Dendritic cell treated with granulocyte-macrophage colony-stimulating factor and Interleukin-4, amounts not matched to agents 40 ng/mL and 50 ng/mL, for 4 days (primary cell): Measurements from ENCODE around the gene FIGLA.

Experiments
- H3K27ac Mint-ChIP-seq: one replicate; pipeline ENCODE4 v1.8.0; 2022; ENCODE audit warnings: mild to moderate bottlenecking, mixed read lengths
- H3K27me3 Mint-ChIP-seq: one replicate; pipeline ENCODE4 v1.8.0; 2022; ENCODE audit warnings: mild to moderate bottlenecking, mixed read lengths
- H3K36me3 Mint-ChIP-seq: one replicate; pipeline ENCODE4 v1.8.0; 2022; ENCODE audit warnings: low read depth, mixed read lengths
- H3K4me1 Mint-ChIP-seq: one replicate; pipeline ENCODE4 v1.8.0; 2022; ENCODE audit warnings: low read depth, mixed read lengths
- H3K4me3 Mint-ChIP-seq: one replicate; pipeline ENCODE4 v1.8.0; 2022; ENCODE audit warnings: mild to moderate bottlenecking, moderate library complexity, mixed read lengths
- H3K9me3 Mint-ChIP-seq: one replicate; pipeline ENCODE4 v1.8.0; 2022; ENCODE audit warnings: mixed read lengths
- intact Hi-C: fragments of 100-400 bp; cut with micrococcal nuclease; formaldehyde crosslinking; loops from one replicate; pipeline ENCODE4 v1.15.0; 2022

FIGLA gene

DNA sequence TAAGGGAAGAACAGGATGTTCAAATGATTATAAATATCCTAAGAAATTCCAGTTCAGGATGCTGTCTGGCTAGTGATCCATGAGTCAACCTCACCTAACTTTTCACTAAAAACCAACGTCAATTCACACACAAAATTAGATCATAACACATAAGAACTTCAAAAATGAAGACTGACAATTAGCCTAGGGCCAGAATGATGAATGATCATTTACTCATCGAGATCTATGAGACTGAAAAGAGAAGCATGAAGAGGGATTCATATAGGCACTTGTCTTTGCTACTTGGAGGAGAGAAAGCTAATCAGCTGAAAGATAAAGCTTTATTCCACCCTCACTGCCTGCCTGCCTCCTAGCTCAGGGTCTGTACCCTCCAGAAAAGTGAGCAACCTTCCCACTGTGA lies 52.3 kb downstream of the FIGLA start:
- peaks cover 27% of the 10 kb centered on the region for H3K27me3 Mint-ChIP-seq
- no peak overlapping the region for H3K4me3 Mint-ChIP-seq
- H3K36me3 Mint-ChIP-seq: no peaks in the 10 kb centered on the region
- intact Hi-C loops: no loop called here
- no peaks in the 10 kb centered on the region for H3K9me3 Mint-ChIP-seq
- no peak overlapping the region for H3K27ac Mint-ChIP-seq
- no peaks in the 10 kb centered on the region for H3K4me1 Mint-ChIP-seq

DNA sequence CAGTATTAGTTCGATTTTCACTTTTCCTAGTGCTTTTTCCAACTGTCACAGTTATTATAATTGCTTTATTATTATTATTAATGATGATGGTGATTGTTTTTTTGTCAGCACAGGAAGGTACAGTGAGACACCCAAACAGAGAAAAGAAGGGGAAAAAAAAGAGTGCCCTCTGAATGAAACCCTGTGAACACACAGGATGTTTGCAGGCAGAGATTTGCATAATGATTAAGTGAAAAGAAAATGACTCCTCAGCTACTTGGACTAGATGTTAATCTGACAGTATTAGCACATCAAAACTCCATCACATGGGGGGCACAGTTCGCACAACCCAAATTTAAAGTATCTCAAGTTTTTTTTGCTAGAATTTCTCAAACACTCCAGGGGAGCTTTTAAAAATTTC lies 55.4 kb downstream of the FIGLA start:
- intact Hi-C loops: no loop called here
- H3K4me3 Mint-ChIP-seq: no peak overlapping the region
- H3K27me3 Mint-ChIP-seq: peaks cover 29% of the 10 kb centered on the region
- H3K9me3 Mint-ChIP-seq: no peaks in the 10 kb centered on the region
- H3K27ac Mint-ChIP-seq: no peak overlapping the region
- no peaks in the 10 kb centered on the region for H3K4me1 Mint-ChIP-seq
- no peaks in the 10 kb centered on the region for H3K36me3 Mint-ChIP-seq

DNA sequence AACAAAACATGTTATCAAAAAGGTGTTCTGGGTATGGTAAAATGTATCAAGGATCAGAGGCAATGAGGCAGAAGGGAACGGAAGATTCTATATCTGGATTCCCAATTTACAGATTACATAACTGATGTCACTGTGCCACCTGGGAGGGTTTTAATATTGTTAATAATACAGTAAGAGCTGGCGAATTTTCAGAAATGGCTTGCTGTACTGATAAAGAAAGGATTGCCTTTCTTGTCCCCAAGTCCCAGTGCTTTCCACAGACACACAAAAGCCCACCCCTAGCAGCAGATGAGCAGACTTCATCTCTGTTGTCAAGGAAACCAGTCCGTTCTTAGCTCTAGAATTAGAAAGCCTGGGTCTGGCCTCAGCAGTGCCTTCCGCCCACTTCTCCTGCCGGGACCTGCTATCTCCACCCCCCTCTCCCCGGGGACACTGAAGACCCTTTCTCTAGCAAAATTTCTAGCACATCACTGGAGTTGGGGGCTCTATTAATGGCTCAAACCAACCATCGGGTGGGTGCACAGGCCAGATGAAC lies 56.7 kb downstream of the FIGLA start:
- H3K4me1 Mint-ChIP-seq: no peaks in the 10 kb centered on the region
- no peak overlapping the region for H3K27ac Mint-ChIP-seq
- H3K27me3 Mint-ChIP-seq: peaks cover 26% of the 10 kb centered on the region
- intact Hi-C loops: no loop called here
- no peaks in the 10 kb centered on the region for H3K9me3 Mint-ChIP-seq
- no peaks in the 10 kb centered on the region for H3K36me3 Mint-ChIP-seq
- H3K4me3 Mint-ChIP-seq: no peak overlapping the region

DNA sequence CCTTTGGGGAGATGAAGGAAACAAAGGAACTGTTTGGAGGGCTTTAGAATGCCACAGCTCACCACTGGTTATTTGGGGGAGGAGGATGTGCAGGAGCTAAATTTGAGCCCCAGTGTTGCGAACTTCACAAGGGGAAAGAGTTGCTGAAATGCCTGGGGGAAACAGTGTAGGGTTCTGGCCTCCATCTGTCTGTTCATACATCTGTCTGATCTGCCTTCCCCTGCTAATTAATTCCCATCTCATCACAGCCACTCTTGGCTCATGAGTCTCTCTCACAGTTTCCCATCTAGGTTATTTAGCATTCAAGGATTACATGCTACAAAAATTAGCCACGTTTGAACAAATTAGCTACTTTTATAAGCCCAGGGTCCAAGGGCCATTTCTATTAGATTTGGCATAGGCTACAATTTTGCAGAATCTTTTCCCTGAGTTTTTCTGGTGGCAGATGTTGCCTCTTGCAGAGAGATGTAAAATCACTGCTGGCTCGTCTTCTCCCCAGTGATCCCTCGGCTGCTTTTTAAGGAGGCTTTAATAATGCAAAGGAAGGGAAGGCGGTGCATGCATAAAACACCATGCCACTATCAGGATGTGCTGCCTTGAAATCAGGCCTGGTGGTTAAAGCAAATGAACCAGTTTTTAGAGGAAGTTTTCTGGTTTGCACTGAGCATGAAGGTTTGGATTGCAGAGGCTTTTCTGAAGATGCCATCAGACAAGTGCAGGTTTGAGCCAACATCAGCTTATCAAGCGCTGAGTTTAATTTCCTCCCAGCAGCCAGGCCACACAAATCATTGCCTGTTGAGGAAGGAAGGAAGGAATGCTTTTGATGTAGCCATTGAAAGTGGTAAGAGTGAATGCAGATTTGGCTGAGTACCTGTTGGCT lies 57.4 kb downstream of the FIGLA start:
- Mint-ChIP-seq H3K27ac (no peak overlapping the region), H3K4me3 (no peak overlapping the region), H3K36me3 (no peaks in the 10 kb centered on the region), H3K27me3 (peaks cover 21% of the 10 kb centered on the region), H3K4me1 (no peaks in the 10 kb centered on the region), H3K9me3 (no peaks in the 10 kb centered on the region)
- intact Hi-C loops: no loop called here

DNA sequence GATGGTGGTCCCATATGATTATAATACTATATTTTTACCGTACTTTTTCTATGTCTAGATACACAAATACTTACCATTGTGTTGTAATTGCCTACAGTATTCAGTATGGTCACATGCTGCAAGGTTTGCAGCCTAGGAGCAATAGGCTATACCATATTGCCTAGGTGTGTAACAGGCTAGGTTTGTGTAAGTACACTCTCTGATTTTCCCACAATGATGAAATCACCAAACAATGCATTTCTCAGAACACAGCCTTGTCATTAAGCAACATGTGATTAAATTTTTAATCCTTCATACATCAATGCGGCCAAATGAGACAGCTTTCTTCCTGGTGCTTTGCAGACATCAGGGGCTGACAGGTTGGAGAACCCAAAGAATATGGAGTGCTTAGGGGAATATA lies 59.7 kb downstream of the FIGLA start:
- Mint-ChIP-seq H3K27ac (no peak overlapping the region), H3K36me3 (no peaks in the 10 kb centered on the region), H3K4me3 (no peak overlapping the region), H3K27me3 (peaks cover 13% of the 10 kb centered on the region), H3K4me1 (no peaks in the 10 kb centered on the region), H3K9me3 (no peaks in the 10 kb centered on the region)
- intact Hi-C loops: no loop called here

DNA sequence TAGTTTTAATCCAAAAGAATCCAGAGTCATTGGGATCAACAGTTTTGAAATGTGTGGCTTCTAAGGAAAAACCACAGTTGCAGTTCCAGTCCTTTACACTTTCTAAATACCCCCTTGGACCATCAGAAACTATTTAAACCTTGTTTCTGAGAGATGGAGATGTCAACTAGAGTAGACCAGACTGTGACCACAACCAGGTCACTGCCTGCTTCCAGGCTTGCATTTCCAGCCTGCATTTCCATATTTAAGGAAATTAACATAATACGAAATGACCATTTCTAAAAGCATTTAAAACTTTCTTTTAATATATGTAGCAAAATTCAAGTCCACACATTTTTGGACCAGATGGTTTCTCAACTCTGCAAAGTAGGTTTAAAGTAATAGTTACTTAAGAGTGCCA lies 60.8 kb downstream of the FIGLA start:
- no peak overlapping the region for H3K4me3 Mint-ChIP-seq
- intact Hi-C loops: no loop called here
- no peaks in the 10 kb centered on the region for H3K9me3 Mint-ChIP-seq
- peaks cover 9% of the 10 kb centered on the region for H3K27me3 Mint-ChIP-seq
- H3K36me3 Mint-ChIP-seq: no peaks in the 10 kb centered on the region
- no peak overlapping the region for H3K27ac Mint-ChIP-seq
- H3K4me1 Mint-ChIP-seq: no peaks in the 10 kb centered on the region

DNA sequence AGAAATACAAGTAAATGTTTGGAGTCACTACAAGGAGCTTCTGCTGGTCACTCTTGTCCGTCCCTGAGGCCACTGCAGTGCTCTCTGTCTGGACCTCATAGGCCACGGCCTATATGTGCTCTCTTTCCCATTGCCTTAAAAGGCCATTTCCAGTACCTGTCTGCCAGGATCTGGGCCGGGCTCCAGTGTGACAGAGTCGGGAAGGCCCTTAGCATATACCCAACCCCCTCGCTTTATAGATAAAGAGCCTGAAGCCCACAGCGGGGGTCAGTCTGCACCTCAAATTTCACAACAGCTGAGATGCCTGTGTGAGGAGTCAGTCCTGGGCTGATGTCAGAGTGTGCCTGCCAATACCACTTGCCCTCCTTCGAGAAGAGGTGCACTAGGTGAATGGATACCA lies 62.3 kb downstream of the FIGLA start:
- no peaks in the 10 kb centered on the region for H3K4me1 Mint-ChIP-seq
- intact Hi-C loops: no loop called here
- H3K36me3 Mint-ChIP-seq: no peaks in the 10 kb centered on the region
- no peak overlapping the region for H3K4me3 Mint-ChIP-seq
- no peaks in the 10 kb centered on the region for H3K9me3 Mint-ChIP-seq
- peaks cover 4% of the 10 kb centered on the region for H3K27me3 Mint-ChIP-seq
- H3K27ac Mint-ChIP-seq: no peak overlapping the region
